ENCODE results near the gene SFMBT2. TPM values are rescaled to one million over a fixed set of nuclear protein-coding genes. Genes with fewer than 3 reads are reported as not detected.

Gene SFMBT2
- total and polyA plus RNA-seq, 2 of the 13 experiments (the other 11 are each of a cell fraction or from before 2014, with no cell fraction given) = 0.01 to 0.02 TPM

DNA sequence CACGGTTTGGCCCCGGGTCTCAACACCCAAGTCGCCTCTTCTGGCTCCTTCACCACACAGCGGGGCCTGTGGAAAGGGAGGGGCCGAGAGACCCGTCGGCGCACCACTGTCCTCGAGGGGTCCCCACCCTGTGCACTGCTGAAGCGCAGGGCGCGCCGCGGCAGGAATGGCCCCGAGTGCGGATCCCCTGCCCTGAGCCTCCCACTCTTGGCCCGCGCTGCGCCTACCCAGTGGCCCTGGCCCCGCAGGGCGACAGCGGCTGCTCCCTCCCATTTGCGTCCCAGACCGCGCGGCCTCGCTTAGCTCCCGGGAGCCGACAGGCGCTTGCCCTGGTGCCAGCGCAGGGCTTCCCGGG lies 2.1 kb upstream of the SFMBT2 start:
- H3K4me1 ChIP-seq (ENCODE audit: insufficient read depth, low read length) = no peaks in the 10 kb centered on the region
- ChIA-PET POLR2A (no interaction called here), CTCF (ENCODE audit: low intra/inter-chr PET ratio, low total read pairs) (no interaction called here)
- DNase-seq (ENCODE audit: low spot score) (no peak), ATAC-seq (no peak), FAIRE-seq (no peak)
- 11% methylated on average over 14 of the region's 32 CpGs for WGBS (ENCODE audit: low lambda C conversion rate)
- no peak overlapping the region for H3K4me3 ChIP-seq (replicated peaks in 1 of 3; ENCODE audit: insufficient read depth in 1 of 3, low read depth in 2 of 3, low read length in 3 of 3)
- H2AFZ ChIP-seq (ENCODE audit: low read length) = no peak overlapping the region
- no peak overlapping the region for H3K27ac ChIP-seq (ENCODE audit: extremely low read length, insufficient read depth, low read length)
- H3K9ac ChIP-seq (ENCODE audit: insufficient read depth, low read depth, low read length) = no peak overlapping the region
- BruUV-seq (replicated peaks) = no TSS peak
- no peaks in the 10 kb centered on the region for H3K36me3 ChIP-seq (replicated peaks in 1 of 2; ENCODE audit: control insufficient read depth in 1 of 2, insufficient read depth in 2 of 2, low read length in 2 of 2)
- no peak for TF ChIP-seq JUNB (CRISPR knock-in tag; IDR thresholded peaks at IDR 0.05; ENCODE audit: borderline replicate concordance)
- no peak for TF ChIP-seq ZNF441 (CRISPR knock-in tag; IDR thresholded peaks at IDR 0.05; ENCODE audit: borderline replicate concordance)
- TF ChIP-seq KDM5A (IDR thresholded peaks at IDR 0.05; ENCODE audit: borderline replicate concordance, low read length) = no peak
- TF ChIP-seq, protein P1, sequence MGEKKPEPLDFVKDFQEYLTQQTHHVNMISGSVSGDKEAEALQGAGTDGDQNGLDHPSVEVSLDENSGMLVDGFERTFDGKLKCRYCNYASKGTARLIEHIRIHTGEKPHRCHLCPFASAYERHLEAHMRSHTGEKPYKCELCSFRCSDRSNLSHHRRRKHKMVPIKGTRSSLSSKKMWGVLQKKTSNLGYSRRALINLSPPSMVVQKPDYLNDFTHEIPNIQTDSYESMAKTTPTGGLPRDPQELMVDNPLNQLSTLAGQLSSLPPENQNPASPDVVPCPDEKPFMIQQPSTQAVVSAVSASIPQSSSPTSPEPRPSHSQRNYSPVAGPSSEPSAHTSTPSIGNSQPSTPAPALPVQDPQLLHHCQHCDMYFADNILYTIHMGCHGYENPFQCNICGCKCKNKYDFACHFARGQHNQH (CRISPR knock-in tag; IDR thresholded peaks at IDR 0.05) = no peak
- TF ChIP-seq, protein P2, sequence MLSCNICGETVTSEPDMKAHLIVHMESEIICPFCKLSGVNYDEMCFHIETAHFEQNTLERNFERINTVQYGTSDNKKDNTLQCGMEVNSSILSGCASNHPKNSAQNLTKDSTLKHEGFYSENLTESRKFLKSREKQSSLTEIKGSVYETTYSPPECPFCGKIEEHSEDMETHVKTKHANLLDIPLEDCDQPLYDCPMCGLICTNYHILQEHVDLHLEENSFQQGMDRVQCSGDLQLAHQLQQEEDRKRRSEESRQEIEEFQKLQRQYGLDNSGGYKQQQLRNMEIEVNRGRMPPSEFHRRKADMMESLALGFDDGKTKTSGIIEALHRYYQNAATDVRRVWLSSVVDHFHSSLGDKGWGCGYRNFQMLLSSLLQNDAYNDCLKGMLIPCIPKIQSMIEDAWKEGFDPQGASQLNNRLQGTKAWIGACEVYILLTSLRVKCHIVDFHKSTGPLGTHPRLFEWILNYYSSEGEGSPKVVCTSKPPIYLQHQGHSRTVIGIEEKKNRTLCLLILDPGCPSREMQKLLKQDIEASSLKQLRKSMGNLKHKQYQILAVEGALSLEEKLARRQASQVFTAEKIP (CRISPR knock-in tag; IDR thresholded peaks at IDR 0.05; ENCODE audit: borderline replicate concordance) = no peak
- no peak for TF ChIP-seq ZNF746 (CRISPR knock-in tag; IDR thresholded peaks at IDR 0.05)
- TF ChIP-seq HMG20B (CRISPR knock-in tag; conservative IDR thresholded peaks at IDR 0.05) = no peak
- no peak for TF ChIP-seq YEATS2 (CRISPR knock-in tag; IDR thresholded peaks at IDR 0.05; ENCODE audit: borderline replicate concordance)
- TF ChIP-seq ZFP91 (CRISPR knock-in tag; IDR thresholded peaks at IDR 0.05; ENCODE audit: borderline replicate concordance) = no peak
- TF ChIP-seq KDM3A (CRISPR knock-in tag; IDR thresholded peaks at IDR 0.05; ENCODE audit: low read depth) = no peak
- no peak for TF ChIP-seq ZFP37 (CRISPR knock-in tag; IDR thresholded peaks at IDR 0.05; ENCODE audit: borderline replicate concordance)
- TF ChIP-seq ZNF20 (CRISPR knock-in tag; IDR thresholded peaks at IDR 0.05) = no peak
- no peak for TF ChIP-seq SOX6 (IDR thresholded peaks at IDR 0.05)
- no peak for TF ChIP-seq SOX6 (CRISPR knock-in tag; IDR thresholded peaks at IDR 0.05)
- no peak for TF ChIP-seq MED13 (CRISPR knock-in tag; IDR thresholded peaks at IDR 0.05)
- intact Hi-C loops (cut with micrococcal nuclease; ENCODE audit: unreplicated experiment) = no loop called here
- H3K4me2 ChIP-seq (ENCODE audit: low read depth, low read length) = no peak overlapping the region
- no peaks in the 10 kb centered on the region for H3K79me2 ChIP-seq (ENCODE audit: insufficient read depth, low read length)
- H4K20me1 ChIP-seq (ENCODE audit: insufficient read depth, low read length) = no peaks in the 10 kb centered on the region
- peaks cover 4 to 31% of the 10 kb centered on the region in 2 experiments; a peak in 4 of 5 replicates for H3K27me3 ChIP-seq (ENCODE audit: control insufficient read depth in 1 of 2, insufficient read depth in 2 of 2, low read length in 2 of 2)
- in situ Hi-C loops (cut with HindIII; ENCODE audit: extremely low pct_ligation_motif_present, low pct_unique_long_range_greater_than_20kb) = loop anchor here (10.0 kb wide), 1 partner anchor 498 kb away; no protein-coding TSS in a partner anchor
- H3K9me3 ChIP-seq (ENCODE audit: low read length) = no peaks in the 10 kb centered on the region

All from HepG2 (cell line).